ENCODE data around the gene FOSL1. TPM values are rescaled to one million over a fixed set of nuclear protein-coding genes. Genes with fewer than 3 reads are reported as not detected.

FOSL1 gene
- total and polyA plus RNA-seq, 2 of the 13 experiments (the other 11 are each of a cell fraction or from before 2014, with no cell fraction given) = 4.0 to 4.1 TPM

GRCh38 chr11:65900125-65900898, at the start of gene FOSL1 (continued):
- TF ChIP-seq FOSL2 (CRISPR knock-in tag; IDR thresholded peaks at IDR 0.05) (peak; percentile 83), TAF1 (CRISPR knock-in tag; IDR thresholded peaks at IDR 0.05) (peak; percentile 68), ZNF570 (CRISPR knock-in tag; IDR thresholded peaks at IDR 0.05; ENCODE audit: borderline replicate concordance) (no peak), TSC22D2 (CRISPR knock-in tag; IDR thresholded peaks at IDR 0.05; ENCODE audit: borderline replicate concordance) (no peak), ZNF263 (CRISPR knock-in tag; IDR thresholded peaks at IDR 0.05) (no peak), HDAC1 (CRISPR knock-in tag; IDR thresholded peaks at IDR 0.05) (peak; percentile 78), SETDB1 (CRISPR knock-in tag; IDR thresholded peaks at IDR 0.05; ENCODE audit: borderline replicate concordance) (no peak), TFAP4 (IDR thresholded peaks at IDR 0.05; ENCODE audit: borderline replicate concordance, low read depth) (peak; percentile 83; the same call in 1 of the 2 replicates), ZNF777 (CRISPR knock-in tag; IDR thresholded peaks at IDR 0.05) (no peak; the same call in 1 of the 2 replicates), SP4 (CRISPR knock-in tag; IDR thresholded peaks at IDR 0.05) (peak; percentile 88), POLR2AphosphoS5 (IDR thresholded peaks at IDR 0.05; ENCODE audit: low read depth, low read length) (peak; percentile 65), ZFY (CRISPR knock-in tag; IDR thresholded peaks at IDR 0.05) (0 out of 2 replicates have a peak, but pooled peaks have one; percentile 38), DR1 (CRISPR knock-in tag; IDR thresholded peaks at IDR 0.05) (no peak), MAFG (CRISPR knock-in tag; IDR thresholded peaks at IDR 0.05) (0 out of 2 replicates have a peak, but pooled peaks have one; percentile 17), DMAP1 (CRISPR knock-in tag; IDR thresholded peaks at IDR 0.05) (no peak), ERF (CRISPR knock-in tag; IDR thresholded peaks at IDR 0.05) (peak; percentile 58), RXRA (CRISPR knock-in tag; IDR thresholded peaks at IDR 0.05) (peak; percentile 27; the same call in 1 of the 2 replicates), SIN3A (IDR thresholded peaks at IDR 0.05; ENCODE audit: borderline replicate concordance, low read depth, low read length) (peak; percentile 88; the same call in 1 of the 2 replicates), CBX5 (CRISPR knock-in tag; IDR thresholded peaks at IDR 0.05; ENCODE audit: borderline replicate concordance) (no peak)
- TF ChIP-seq, protein P1, sequence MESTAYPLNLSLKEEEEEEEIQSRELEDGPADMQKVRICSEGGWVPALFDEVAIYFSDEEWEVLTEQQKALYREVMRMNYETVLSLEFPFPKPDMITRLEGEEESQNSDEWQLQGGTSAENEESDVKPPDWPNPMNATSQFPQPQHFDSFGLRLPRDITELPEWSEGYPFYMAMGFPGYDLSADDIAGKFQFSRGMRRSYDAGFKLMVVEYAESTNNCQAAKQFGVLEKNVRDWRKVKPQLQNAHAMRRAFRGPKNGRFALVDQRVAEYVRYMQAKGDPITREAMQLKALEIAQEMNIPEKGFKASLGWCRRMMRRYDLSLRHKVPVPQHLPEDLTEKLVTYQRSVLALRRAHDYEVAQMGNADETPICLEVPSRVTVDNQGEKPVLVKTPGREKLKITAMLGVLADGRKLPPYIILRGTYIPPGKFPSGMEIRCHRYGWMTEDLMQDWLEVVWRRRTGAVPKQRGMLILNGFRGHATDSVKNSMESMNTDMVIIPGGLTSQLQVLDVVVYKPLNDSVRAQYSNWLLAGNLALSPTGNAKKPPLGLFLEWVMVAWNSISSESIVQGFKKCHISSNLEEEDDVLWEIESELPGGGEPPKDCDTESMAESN (CRISPR knock-in tag; conservative IDR thresholded peaks at IDR 0.05) = peak; percentile 91
- TF ChIP-seq, protein P2, sequence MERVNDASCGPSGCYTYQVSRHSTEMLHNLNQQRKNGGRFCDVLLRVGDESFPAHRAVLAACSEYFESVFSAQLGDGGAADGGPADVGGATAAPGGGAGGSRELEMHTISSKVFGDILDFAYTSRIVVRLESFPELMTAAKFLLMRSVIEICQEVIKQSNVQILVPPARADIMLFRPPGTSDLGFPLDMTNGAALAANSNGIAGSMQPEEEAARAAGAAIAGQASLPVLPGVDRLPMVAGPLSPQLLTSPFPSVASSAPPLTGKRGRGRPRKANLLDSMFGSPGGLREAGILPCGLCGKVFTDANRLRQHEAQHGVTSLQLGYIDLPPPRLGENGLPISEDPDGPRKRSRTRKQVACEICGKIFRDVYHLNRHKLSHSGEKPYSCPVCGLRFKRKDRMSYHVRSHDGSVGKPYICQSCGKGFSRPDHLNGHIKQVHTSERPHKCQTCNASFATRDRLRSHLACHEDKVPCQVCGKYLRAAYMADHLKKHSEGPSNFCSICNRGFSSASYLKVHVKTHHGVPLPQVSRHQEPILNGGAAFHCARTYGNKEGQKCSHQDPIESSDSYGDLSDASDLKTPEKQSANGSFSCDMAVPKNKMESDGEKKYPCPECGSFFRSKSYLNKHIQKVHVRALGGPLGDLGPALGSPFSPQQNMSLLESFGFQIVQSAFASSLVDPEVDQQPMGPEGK (CRISPR knock-in tag; IDR thresholded peaks at IDR 0.05) = peak; percentile 79
- TF ChIP-seq, protein P3, sequence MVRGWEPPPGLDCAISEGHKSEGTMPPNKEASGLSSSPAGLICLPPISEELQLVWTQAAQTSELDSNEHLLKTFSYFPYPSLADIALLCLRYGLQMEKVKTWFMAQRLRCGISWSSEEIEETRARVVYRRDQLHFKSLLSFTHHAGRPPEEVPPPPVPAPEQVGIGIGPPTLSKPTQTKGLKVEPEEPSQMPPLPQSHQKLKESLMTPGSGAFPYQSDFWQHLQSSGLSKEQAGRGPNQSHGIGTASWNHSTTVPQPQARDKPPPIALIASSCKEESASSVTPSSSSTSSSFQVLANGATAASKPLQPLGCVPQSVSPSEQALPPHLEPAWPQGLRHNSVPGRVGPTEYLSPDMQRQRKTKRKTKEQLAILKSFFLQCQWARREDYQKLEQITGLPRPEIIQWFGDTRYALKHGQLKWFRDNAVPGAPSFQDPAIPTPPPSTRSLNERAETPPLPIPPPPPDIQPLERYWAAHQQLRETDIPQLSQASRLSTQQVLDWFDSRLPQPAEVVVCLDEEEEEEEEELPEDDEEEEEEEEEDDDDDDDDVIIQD (CRISPR knock-in tag; IDR thresholded peaks at IDR 0.05; ENCODE audit: low read depth) = no peak
- TF ChIP-seq, protein P4, sequence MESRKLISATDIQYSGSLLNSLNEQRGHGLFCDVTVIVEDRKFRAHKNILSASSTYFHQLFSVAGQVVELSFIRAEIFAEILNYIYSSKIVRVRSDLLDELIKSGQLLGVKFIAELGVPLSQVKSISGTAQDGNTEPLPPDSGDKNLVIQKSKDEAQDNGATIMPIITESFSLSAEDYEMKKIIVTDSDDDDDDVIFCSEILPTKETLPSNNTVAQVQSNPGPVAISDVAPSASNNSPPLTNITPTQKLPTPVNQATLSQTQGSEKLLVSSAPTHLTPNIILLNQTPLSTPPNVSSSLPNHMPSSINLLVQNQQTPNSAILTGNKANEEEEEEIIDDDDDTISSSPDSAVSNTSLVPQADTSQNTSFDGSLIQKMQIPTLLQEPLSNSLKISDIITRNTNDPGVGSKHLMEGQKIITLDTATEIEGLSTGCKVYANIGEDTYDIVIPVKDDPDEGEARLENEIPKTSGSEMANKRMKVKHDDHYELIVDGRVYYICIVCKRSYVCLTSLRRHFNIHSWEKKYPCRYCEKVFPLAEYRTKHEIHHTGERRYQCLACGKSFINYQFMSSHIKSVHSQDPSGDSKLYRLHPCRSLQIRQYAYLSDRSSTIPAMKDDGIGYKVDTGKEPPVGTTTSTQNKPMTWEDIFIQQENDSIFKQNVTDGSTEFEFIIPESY (CRISPR knock-in tag; IDR thresholded peaks at IDR 0.05) = peak; percentile 30; the same call in 1 of the 2 replicates
